GM18505 (cell line): ENCODE measurements around the gene AGPAT3.

Source experiments
- ATAC-seq: cut with Tn5 transposase; IDR thresholded peaks from one replicate; pipeline ENCODE4 v1.9.1; 2021; ENCODE audit not compliant: unreplicated experiment
- POLR2A ChIP-seq: IDR thresholded peaks from 4 replicates; pipeline ENCODE4 v1.6.1; 2011; ENCODE audit warnings: borderline replicate concordance; ENCODE audit not compliant: insufficient read depth, insufficient read length; ENCODE audit errors: extremely low read depth

The AGPAT3 gene

DNA sequence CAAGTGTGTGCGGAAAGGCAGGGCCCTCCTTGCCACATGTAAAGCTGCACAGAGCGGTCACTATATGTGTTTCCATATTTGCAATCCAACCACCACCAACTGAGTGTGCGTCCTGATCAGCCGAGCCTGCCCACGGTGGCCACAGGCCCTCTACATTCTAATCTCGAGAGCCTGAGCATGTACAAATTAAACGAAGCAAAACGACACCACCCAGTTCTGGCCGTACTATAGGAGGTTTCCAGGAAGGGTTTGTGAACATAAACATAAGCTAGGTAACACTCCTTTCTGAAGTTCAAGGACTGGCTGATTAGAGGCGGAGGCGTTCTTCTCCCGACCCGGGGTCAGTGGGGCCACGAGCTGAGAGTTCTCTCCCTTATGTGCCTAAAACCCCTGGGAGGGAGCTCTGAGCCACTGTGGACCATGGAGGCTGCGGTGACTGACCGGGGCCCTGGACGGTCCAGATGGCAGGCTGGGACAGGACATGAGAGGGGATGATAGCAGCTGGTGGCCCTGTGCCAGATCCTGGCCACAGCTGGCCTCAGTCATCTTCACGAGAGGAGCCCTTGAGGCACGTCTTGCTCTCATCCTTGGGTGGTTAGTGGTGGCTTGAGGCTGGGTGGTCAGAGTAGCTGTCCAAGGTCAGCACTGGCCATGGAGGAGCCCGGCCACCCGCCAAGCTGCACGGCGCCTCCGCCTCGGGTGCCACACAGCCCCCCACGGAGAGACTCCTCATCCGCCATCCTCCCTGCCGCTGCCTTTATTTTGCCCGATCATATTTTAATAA lies 108.0 kb downstream of the AGPAT3 start:
- no peak for ATAC-seq
- no peak for TF ChIP-seq POLR2A

DNA sequence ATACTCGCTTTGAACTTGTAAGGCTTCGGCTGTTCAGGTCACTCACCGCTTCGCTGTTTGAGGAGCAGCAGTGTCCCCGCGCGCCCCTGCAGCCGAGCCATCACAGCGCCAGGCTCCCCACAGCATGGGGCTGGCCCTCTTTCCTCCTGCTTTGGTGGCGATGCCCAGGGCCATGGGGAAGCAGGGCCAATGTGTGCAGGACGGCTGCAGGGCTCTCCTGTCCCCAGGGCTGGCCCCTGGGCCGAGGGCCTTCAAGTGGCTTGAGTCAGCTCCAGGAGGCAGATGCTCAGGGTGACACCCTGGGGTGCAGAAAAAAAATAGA lies 108.6 kb downstream of the AGPAT3 start:
- ATAC-seq, result no peak
- TF ChIP-seq POLR2A, result no peak

DNA sequence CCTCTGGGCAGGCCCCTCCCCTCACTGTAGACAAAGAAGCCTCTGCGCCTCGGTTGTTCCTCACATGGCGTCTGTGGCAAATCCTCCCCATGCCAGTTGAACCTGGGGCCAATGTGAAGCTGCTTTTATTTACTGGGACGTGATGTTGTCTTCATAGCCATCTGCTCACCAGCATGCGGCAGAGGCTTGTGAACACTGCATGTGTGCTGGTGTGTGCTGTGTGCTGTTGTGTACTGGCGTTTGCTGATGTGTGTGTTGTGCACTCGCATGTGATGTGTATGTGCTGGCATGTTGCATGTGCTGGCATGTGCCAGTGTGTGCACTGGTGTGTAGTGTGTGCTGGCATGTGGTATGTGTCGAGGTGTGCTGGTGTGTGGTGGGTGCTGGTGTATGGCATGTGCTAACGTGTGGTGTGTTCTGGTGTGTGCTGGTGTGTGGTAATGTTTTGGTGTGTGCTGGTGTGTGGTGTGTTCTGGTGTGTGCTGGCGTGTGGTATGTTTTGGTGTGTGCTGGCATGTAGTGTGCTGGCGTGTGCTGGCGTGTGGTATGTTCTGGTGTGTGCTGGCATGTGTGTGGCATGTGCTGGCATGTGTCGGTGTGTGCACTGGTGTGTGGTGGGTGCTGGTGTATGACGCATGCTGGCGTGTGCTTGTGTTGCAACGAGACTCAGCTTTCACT lies 109.9 kb downstream of the AGPAT3 start:
- no peak for ATAC-seq
- peak; percentile 29 for TF ChIP-seq POLR2A

DNA sequence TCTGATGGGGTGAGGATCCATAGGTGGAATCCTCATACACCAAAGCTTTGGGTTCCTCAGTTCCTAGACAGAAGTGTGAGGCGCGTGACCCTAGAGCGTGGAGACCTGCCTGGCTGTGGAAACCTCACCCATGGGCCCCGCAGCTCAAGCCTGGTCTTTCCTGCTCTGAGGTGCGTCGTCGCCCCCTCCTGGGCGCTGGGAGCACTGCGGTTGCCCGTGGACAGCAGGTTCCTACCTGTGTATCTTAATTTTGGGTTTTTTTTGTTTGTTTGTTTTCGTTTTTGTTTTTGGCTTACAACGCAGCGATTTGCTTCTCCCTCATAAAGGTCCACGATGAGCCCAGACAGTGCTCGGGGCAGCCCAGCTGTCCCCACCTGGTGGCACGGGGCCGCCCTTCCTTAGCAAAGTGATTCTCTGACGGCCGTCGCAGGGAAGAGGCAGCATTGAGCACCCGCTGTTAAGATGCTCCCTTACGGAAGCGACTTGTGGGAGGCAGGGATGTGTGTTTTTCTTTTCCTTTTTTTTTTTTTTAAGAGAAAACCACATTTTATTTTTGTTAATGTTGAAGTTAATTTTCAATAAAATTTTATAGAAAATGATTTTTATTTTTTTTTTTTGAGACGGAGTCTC lies 110.6 kb downstream of the AGPAT3 start:
- TF ChIP-seq POLR2A, result no peak

DNA sequence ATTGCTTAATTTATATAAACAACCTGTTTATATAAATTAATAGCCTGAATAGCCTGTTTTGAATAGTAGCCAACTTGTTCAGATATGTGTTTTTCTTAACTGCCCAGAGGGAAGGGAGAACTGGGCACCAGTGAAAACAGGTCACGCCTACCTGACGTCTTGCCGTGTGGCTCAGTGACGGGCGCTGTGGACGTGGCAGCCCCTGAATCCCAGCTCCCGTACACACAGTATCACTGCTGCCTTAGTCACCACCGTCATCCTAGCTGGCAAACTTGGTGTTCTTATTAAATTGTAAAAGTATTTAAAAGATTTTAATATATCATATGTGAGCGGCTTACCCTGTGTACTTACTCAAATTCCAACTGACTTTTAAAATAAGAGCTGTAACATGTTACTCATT lies 111.6 kb downstream of the AGPAT3 start:
- no peak for TF ChIP-seq POLR2A
- ATAC-seq, result no peak

More for the DNA sequence above, 110.6 kb downstream of the AGPAT3 start:
- ATAC-seq, result no peak

DNA sequence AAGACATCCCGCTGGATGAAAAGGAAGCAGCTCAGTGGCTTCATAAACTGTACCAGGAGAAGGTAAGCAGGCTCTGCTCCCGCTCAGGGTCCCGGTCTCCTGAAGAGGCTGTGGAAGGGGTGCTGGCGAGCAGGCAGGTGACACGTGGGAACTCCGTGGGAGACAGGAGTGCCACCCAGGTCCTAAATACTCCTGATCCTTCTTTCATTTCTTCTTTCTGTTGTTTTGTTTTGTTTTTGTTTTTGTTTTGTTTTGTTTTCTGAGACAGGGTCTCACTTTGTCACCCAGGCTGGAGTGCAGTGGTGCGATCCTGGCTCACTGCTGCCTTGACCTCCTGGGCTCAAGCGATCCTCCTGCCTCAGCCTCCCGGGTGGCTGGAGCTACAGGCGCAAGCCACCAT lies 113.0 kb downstream of the AGPAT3 start:
- no peak for ATAC-seq
- no peak for TF ChIP-seq POLR2A

DNA sequence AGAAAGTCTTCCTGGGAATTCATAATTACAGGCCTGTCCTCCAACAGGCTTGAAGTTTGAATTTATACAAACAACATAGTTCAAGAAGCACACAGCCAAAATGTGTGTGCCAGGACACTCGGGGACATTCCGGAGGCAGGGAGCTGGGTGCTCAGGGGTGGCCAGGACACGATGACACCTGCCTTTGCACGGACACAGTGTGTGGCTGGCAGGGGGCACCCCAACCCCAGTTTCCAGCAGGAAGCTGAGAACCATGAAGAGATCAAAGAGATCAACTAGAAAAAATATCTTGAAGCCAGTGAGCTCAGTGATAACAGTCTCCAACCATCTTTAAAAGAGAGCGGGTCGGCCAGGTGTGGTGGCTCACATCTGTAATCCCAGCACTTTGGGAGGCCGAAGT lies 114.6 kb downstream of the AGPAT3 start:
- ATAC-seq, result no peak
- no peak for TF ChIP-seq POLR2A

DNA sequence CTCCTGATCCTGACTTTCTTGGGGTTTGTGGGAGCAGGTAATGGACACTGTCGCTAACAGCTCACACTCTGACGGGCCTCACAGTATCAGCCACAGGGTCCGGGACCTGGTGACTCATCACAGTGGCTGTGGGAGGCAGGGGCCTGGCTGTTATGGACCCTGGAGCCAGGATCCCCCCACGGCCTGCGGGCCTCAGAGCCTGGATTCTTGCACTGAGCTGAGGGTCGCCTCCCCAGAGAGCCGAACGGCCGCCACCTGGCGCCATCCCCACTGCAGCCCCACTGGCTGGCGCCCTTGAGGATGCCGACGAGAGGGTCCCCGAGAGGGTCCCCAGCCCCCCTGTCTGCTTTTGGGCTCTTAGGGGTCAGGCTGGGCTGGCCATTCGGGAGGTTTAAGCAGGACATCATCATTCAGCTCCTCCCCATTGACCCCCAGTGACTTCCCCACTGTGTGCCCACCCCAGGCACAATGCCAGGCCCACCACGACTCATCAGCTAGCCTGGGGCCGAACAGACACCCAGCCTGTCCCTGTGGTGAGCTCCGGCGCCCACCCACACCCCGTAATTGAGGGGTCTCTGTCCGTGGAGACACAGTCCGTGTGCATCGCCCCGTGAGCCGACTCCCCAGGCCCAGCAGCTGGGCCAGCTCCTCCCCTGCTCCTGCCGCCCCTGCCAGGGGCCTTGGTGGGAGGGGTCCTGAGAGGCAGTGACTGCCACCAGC lies 116.3 kb downstream of the AGPAT3 start:
- TF ChIP-seq POLR2A, result no peak
- no peak for ATAC-seq

DNA sequence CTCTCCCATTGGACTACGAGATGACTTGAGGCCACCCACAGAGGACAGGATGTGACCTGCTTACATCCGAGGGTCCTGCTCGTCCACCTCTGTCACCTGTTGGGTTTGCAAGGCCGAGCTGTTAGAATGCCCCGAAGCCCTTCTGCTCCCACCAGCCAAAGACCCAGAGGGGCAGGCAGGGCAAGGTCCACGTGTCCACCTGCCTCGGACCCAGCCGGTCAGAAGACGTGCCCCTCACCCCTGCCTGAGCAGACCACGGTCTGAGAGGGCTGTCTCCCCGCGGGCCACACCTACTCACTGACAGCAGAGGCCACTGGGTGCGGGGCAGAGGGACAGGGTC lies 116.8 kb downstream of the AGPAT3 start:
- no peak for TF ChIP-seq POLR2A
- ATAC-seq, result no peak

DNA sequence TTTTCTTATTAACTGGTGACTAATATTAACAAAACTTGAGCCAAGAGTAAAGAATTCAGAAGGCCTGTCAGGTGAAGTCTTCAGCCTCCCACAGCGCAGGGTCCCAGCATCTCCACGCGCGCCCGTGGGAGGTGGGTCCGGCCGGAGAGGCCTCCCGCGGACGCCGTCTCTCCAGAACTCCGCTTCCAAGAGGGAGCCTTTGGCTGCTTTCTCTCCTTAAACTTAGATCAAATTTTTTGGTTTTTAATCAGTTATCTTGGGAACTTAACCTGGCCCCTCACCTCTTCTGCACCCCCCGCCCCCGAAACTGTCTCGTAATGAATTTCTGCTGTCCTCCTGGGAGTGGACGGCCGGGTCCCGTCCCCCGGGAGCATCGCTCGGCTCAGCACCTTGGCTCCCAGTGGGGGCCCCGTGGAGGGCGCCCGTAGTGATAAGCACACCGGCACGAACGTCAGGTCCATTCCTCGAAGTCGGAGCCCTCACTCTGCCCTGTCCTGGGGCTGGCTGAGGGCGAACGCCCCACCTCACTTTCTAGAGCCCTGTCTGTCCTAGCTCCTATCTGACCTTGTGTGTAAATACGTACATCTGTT lies 117.6 kb downstream of the AGPAT3 start:
- no peak for ATAC-seq
- no peak for TF ChIP-seq POLR2A

DNA sequence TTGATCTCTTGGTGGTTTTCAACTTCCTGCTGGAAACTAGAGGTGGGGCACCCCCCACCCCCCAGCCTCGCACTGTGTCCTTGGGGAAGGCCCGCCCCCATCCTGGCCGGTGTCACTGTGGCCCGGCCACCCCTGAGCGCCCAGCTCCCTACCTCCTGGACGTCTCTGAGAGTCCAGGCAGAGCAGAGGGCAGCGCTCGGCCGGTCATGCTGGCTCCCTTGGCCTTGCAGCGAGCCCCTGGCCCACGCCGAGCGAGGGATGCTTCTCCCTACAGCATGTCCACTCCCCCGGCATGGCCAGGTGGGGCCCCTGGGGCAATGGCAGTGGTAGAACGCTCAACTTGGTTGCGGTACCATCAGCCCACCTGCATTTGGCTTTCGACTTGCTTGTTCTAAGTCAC lies 118.4 kb downstream of the AGPAT3 start:
- no peak for ATAC-seq

DNA sequence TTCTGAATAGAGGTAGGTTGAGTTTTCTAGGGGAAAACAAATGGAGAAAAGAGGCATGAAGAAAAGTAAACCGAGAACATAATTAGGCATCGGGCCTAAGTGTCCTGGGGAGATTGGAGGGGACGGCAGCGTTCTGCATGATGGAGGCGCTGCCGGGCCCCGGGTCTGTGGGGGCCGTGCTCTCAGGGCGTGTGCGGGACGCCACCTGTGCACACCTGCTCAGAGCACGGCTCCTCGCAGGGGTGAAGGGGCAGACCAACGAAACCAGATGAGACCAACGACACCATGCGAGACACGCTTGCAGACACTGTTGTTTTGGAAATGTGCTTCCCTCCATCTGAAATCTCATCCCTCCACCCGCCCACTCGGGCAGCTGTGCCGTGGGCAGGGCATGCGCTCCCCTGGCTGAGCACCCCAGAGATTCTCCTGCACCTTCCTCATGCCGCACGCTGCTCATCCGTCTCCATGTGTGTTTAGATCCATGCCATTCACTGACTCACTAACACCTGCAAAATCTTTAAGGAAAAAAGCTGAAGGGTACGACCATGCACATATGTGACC lies 118.9 kb downstream of the AGPAT3 start:
- no peak for ATAC-seq

More for the DNA sequence above, 118.4 kb downstream of the AGPAT3 start:
- no peak for TF ChIP-seq POLR2A

More for the DNA sequence above, 118.9 kb downstream of the AGPAT3 start:
- TF ChIP-seq POLR2A, result no peak
